HG03045 (cell line): Measurements from ENCODE around the gene CHD9.
A peak's percentile ranks its signal among the peaks of the same experiment; 100 is the strongest.
"Not testable (repeated sequence)": the region's sequence is repeated elsewhere in the genome, so short reads cannot be mapped to it uniquely, and the experiment has no call there.

Source experiments
- ATAC-seq: cut with Tn5 transposase; IDR thresholded peaks from one replicate; pipeline ENCODE4 v1.9.1; 2021; ENCODE audit warnings: mild to moderate bottlenecking, moderate library complexity; ENCODE audit not compliant: unreplicated experiment

CHD9 gene

GRCh38 chr16:53074296-53074695 lies 19.5 kb downstream of the CHD9 start:
- not testable (repeated sequence) for ATAC-seq

- ATAC-seq = not testable (repeated sequence)
Measured at GRCh38 chr16:53075461-53075860, 20.7 kb downstream of the CHD9 start.

DNA sequence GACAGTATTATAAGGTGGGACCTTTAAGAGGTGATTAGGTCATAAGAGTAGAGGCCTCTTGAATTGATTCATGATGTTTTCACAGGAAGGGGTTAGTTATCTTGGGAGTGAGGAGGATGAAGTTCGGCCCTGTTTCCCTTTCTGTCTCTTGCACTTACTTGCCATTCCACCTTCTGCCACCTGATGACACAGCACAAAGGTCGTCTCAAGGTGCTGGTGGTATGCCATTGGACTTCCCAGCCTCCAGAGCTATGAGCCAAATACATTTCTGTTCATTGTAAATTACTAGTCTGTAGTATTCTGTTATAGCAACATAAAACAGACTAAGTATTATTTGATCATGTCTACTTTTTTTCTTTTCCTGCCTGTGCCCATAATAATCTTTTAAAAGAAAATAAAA lies 23.5 kb downstream of the CHD9 start:
- ATAC-seq = no peak

DNA sequence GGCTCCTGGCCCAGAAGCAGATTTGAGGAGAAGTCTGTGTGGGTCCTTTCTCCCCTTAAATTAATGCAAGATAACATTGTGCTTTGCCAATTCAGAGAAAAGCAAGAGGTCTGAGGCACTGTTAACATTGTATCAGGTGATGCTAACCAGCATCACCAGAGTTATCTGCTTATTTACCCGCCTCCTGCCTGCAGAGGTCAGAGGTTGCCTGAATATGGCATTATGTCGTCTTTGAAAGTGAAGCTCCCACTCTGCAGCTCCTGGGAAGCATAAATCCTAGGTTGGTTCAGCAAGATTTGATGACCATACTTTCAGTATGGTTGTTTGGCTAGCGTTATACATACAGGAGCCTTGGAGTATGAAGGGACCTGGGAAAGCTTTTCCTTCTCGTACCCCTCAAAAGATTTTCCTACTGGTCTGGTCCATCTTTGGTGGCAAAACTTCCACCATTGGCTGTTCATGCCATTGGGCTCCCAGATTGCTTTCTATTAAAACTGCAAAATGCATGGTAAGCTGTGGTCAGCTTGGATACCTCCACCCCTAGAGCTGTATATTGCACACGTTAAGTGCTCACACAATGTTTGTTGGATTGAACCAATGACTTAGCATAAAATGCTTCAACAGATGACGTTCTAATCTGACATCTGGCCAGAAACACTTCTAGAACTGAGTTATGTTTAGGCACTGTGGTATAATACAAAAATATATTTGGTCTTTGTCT lies 24.1 kb downstream of the CHD9 start:
- no peak for ATAC-seq

DNA sequence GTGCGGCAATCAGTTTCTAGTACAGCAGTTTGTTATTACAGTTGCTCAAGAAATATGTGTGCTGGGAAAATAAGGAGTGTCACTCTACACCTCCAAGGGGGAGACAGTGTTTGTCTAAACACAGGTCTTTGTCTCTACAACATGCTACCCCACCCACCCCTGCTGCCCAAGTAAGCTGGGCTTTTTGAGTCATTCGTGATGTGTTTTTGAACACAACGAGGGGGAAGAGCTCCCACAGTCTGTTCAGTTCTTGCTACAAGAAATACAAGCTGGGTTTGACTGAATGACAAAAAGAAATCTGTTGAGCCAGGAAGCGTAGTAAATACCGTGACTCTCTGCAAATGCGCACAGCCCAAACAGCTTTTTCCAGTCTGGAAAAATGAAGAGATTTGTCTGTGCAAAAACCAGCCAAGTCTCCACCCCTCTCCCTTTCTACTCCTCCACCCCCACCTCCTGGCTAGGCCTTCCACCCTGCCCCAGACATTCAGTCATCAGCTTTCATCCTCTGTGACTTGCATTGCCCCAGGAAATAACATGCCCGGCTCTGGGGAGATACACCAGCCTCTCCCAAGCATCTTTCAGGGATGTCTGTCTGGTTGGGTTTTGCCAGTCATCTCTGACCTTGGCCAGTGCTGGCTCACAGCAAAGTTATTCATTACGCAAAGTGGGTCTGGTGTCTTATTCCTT lies 25.7 kb downstream of the CHD9 start:
- no peak for ATAC-seq

DNA sequence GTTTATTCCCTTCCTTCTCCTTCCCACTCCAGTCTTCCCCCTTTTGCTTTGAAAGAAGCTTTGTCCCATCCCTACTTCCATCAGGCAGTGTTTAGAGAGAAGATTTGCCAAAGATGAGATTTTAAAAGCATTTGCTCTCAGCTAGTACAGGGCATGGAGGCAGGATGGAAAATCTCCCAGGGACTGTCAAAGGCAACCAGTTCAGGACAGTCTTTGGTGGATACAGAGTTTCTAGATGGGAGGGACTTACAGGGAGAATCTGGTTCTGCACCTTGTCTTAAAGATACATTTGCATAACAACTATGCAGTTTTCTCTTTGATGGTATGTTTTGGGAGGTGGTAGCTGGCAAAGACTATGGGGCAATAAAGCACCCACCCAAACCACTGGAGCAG lies 26.2 kb downstream of the CHD9 start:
- no peak for ATAC-seq

- ATAC-seq = no peak
Measured at GRCh38 chr16:53081686-53082407, 27.1 kb downstream of the CHD9 start.

DNA sequence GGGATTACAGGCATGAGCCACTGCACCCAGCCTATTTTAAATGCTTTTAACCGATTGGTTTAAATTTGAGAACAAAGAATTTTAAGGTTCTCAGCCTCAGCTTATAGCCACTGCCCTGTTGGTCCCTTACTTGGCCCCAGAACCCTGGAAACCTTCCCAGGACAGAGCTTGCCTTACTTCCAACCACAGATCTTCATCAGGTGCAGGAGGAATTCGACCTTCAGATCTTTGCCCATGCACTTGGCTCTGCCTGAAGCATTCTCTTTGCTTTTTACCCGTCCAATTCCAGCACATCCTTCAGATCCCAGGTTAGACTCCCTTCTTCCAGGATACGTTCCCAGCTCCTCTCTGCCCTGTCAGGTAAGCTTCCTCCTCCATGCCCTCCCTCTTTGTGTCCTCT lies 27.7 kb downstream of the CHD9 start:
- ATAC-seq = no peak

- no peak for ATAC-seq
Measured at GRCh38 chr16:53083119-53083518, 28.3 kb downstream of the CHD9 start.

GRCh38 chr16:53084141-53084541 lies 29.4 kb downstream of the CHD9 start:
- ATAC-seq = no peak

DNA sequence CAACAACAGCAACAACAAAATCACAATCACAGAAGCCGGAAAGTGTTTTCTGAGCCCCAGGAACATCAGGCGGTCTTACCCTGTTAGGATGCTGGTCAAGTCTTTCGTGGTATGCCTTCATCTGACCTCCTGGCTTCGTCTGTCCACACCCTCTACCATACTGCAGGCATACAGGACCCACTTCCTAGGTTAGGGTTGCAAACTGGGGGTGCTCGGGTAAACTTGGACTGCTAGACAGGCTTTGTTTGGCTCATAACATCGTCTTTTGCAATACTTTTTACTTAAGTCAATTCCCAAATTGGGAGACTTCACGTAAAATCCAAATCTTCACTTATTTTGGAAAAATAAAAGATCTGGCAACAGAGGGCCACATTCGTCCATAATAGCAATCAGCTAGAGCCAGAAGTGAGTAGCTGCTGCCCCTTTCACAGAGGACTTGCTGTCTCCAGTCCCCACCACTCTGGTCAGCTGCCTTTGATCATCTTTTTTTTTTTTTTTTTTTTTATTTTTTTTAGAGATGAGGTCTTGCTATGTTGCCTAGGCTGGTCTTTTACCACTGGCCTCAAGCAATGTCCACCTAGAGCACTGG lies 30.0 kb downstream of the CHD9 start:
- ATAC-seq = no peak

GRCh38 chr16:53085369-53085843 lies 30.6 kb downstream of the CHD9 start:
- ATAC-seq = no peak

GRCh38 chr16:53085931-53086421 lies 31.2 kb downstream of the CHD9 start:
- ATAC-seq = no peak

- no peak for ATAC-seq
Measured at GRCh38 chr16:53087101-53087500, 32.3 kb downstream of the CHD9 start.

DNA sequence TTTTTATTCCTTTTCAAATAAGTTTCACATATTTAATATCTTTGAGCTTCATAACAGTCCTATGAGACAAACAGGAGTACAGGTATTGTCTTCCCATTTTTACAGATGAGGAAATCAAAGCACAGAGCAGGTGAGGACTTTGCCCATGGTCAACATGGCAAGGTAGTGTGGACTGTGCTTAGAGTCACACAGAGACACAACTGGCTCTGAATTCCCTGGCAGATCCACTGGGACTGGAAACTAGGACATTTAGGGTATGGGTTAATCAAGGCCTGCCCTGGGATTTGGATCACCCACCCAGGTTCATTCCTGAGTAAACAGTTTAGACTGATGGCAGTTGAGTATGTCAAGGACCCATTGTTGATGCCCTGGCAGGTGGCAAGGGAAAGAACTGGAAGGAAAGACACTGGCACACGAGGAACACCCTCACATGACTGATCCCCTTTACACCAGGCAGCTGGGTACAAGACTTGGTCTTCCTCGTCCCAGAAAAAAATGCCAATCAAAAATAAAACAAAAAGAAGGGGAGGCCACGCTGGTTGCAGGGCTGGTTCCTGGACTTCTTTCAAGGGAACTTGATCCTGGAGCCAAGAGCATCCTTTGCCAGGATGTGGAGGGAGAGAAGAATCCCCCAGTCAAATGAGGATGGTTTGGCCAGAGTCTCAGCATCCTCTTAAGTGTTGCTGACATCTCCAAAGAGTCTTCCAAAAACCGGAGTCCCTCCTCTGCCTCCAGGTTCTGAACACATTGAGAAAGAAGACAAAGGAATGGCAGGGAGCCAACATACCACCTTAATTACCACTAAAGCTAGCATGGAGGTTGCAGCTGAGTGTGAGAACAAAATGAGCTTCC lies 34.9 kb downstream of the CHD9 start:
- no peak for ATAC-seq

DNA sequence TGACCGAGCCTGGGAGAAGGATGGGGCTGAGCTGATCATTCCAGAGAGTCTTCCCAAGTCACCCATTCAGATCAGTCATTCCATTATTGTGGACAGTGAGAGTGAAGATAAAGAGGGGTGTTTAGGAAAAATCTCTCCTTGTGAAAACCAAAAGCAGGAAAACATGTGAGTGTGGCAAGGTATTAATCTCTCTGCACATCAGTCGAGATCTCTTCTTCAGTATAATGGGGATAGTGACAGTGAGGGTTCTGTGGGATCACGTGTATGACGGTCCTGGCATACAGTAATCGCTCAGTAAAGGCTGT lies 35.4 kb downstream of the CHD9 start:
- ATAC-seq = no peak

DNA sequence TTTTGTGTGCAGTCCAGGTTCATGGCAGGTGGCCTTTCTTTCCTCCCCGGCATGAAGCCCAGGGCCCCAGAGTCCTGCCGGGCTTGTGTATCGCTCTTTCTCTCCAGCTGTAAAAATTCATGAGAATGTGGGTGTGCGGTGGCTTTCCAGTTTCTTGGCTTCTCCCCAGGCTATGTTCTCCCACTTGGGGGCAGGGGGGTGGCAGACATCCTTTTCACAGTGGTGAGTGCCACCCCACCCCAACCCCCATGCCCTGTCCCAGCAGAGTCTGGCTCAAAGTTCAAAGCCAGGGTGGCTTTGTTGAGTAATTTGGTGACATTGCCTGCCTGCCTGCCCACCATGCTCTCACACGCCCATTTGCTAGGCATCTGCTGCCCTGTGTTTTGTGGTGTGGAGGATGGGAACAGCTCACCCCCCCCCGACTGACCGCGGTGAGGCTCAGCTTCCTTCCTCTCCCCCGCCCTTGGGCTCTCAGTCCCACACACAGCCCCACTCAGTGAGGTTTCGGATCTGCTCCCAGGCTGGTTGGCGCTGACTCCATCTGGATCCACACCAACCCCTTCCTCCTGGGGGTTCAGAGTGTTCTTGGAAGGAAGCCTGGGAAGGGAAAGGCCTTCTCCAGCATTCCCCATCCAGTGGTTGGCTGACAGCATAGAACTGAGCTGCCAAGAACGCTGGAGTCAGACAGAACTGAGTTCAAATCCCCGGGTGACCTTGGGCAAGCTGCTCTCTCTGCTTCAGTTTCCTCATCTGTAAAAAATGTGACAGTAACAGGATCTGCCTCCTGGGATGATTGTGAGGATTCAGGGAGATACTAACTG lies 36.0 kb downstream of the CHD9 start:
- ATAC-seq = peak; percentile 64

- peak; percentile 47 for ATAC-seq
Measured at GRCh38 chr16:53091466-53092211, 36.8 kb downstream of the CHD9 start.

DNA sequence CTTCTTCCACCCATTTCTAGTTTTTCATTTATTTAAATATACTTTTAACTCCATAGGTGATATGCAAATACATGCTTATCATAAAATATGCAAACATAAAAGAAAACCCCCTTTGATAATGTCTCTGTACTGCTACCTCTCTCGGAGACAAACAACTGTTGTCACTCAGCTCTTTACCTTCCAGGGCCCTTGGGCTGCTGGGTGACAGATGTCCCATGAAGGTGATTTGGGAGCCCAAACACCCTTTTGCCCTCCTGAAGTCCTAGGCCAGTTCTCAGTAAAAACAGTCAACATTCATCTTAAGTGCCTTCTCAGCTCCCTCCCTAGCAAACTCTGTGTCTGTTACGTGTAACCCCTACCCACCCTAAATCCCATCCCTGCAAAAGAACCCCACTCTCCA lies 37.5 kb downstream of the CHD9 start:
- no peak for ATAC-seq
